Neural cell (in vitro differentiated cells): ENCODE measurements around the gene PNPLA6. TPM values are rescaled to one million over a fixed set of nuclear protein-coding genes. Genes with fewer than 3 reads are reported as not detected.
A peak's percentile ranks its signal among the peaks of the same experiment; 100 is the strongest.

Experiments
- H2AFZ ChIP-seq: fragments of 200-600, 300-800 bp; sonication (generic), shearing (Covaris generic); 2 replicates; pipeline ENCODE4 v1.6.0; 2014; ENCODE audit warnings: low read depth, mild to moderate bottlenecking, antibody characterized with exemption, low read length, moderate library complexity
- H3F3A ChIP-seq: fragments of 200-600 bp; shearing (Covaris generic); 2 replicates; pipeline ENCODE4 v1.6.1; 2016; ENCODE audit warnings: mild to moderate bottlenecking, moderate library complexity, mixed read lengths, antibody characterized with exemption, low read length; ENCODE audit not compliant: insufficient read depth, poor library complexity, severe bottlenecking
- H3K27ac ChIP-seq: fragments of 200-600, 300-800 bp; sonication (generic), shearing (Covaris generic); 2 replicates; pipeline ENCODE4 v1.5.1; 2014; ENCODE audit warnings: mild to moderate bottlenecking, low read length, moderate library complexity
- H3K27me3 ChIP-seq: fragments of 300-800, 200-600 bp; sonication (generic), shearing (Covaris generic); 2 replicates; pipeline ENCODE4 v1.6.0; 2014; ENCODE audit warnings: mild to moderate bottlenecking, low read depth, low read length, moderate library complexity; ENCODE audit not compliant: insufficient read depth
- H3K36me3 ChIP-seq: fragments of 300-800, 200-600 bp; sonication (generic), shearing (Covaris generic); 2 replicates; pipeline ENCODE4 v1.5.1; 2014; ENCODE audit warnings: mild to moderate bottlenecking, antibody characterized with exemption, low read length, moderate library complexity; ENCODE audit not compliant: insufficient read depth
- H3K4me2 ChIP-seq: fragments of 300-800, 200-600 bp; sonication (generic), shearing (Covaris generic); 2 replicates; pipeline ENCODE4 v1.6.0; 2014; ENCODE audit warnings: mild to moderate bottlenecking, low read length
- H3K4me3 ChIP-seq: fragments of 300-800, 200-600 bp; sonication (generic), shearing (Covaris generic); 2 replicates; pipeline ENCODE4 v1.5.1; 2014; ENCODE audit warnings: mild to moderate bottlenecking, low read length, moderate library complexity
- H3K79me2 ChIP-seq: fragments of 200-600 bp; shearing (Covaris generic); replicated peaks from 2 replicates; pipeline ENCODE4 v1.6.0; 2014; ENCODE audit warnings: mild to moderate bottlenecking, low read length, moderate library complexity; ENCODE audit not compliant: insufficient read depth
- H3K9ac ChIP-seq: fragments of 300-800, 200-600 bp; sonication (generic), shearing (Covaris generic); 2 replicates; pipeline ENCODE4 v1.6.1; 2016; ENCODE audit warnings: mild to moderate bottlenecking, low read length, mixed read lengths
- H3K9me2 ChIP-seq: fragments of 200-600 bp; shearing (Covaris generic); 2 replicates; pipeline ENCODE4 v1.6.1; 2016; ENCODE audit warnings: mild to moderate bottlenecking, low read length, mixed read lengths; ENCODE audit not compliant: insufficient read depth
- H3K9me3 ChIP-seq: fragments of 200-600, 300-800 bp; sonication (generic), shearing (Covaris generic); 2 replicates; pipeline ENCODE4 v1.6.1; 2016; ENCODE audit warnings: mild to moderate bottlenecking, mixed run types, low read length, moderate library complexity, mixed read lengths
- H4K20me1 ChIP-seq: fragments of 200-600 bp; shearing (Covaris generic); 2 replicates; pipeline ENCODE4 v1.6.1; 2016; ENCODE audit warnings: mild to moderate bottlenecking, mixed run types; ENCODE audit not compliant: insufficient read depth
- CTCF ChIP-seq: fragments of 450-650 bp; IDR thresholded peaks from 2 replicates; pipeline ENCODE4 v1.5.1; 2014; ENCODE audit warnings: antibody characterized with exemption, mild to moderate bottlenecking, moderate library complexity; ENCODE audit not compliant: poor library complexity, severe bottlenecking
- EP300 ChIP-seq: fragments of 450-650 bp; conservative IDR thresholded peaks from 2 replicates; pipeline ENCODE4 v1.6.1; 2014; ENCODE audit warnings: antibody characterized with exemption, mild to moderate bottlenecking, moderate library complexity; ENCODE audit not compliant: poor library complexity, severe bottlenecking
- EZH2 ChIP-seq: fragments of 200-600, 300-800 bp; shearing (Covaris generic), sonication (generic); IDR thresholded peaks from 2 replicates; pipeline ENCODE4 v1.6.1; 2014; ENCODE audit warnings: antibody characterized with exemption, low read length, borderline replicate concordance, mild to moderate bottlenecking; ENCODE audit not compliant: insufficient read depth, poor library complexity, severe bottlenecking
- MXI1 ChIP-seq: fragments of 450-650 bp; conservative IDR thresholded peaks from 2 replicates; pipeline ENCODE4 v1.6.1; 2014; ENCODE audit warnings: antibody characterized with exemption, mild to moderate bottlenecking; ENCODE audit not compliant: poor library complexity, severe bottlenecking
- POLR2AphosphoS5 ChIP-seq: IDR thresholded peaks from 2 replicates; pipeline ENCODE4 v1.6.1; 2012
- RAD21 ChIP-seq: fragments of 450-650 bp; conservative IDR thresholded peaks from 2 replicates; pipeline ENCODE4 v1.6.1; 2014; ENCODE audit warnings: antibody characterized with exemption, mild to moderate bottlenecking, moderate library complexity
- REST ChIP-seq: IDR thresholded peaks from 2 replicates; pipeline ENCODE4 v1.6.1; 2012; ENCODE audit warnings: borderline replicate concordance
- SMC3 ChIP-seq: fragments of 450-650 bp; conservative IDR thresholded peaks from 2 replicates; pipeline ENCODE4 v1.6.1; 2014; ENCODE audit warnings: antibody characterized with exemption, mild to moderate bottlenecking, moderate library complexity; ENCODE audit not compliant: poor library complexity
- TAF1 ChIP-seq: IDR thresholded peaks from 2 replicates; pipeline ENCODE4 v1.6.1; 2012; ENCODE audit warnings: low read depth
- polyA plus RNA-seq: library from polyadenylated mRNA; depleted of rRNA; stranded (reverse); fragments of >200 nt; gene quantifications from 2 replicates; pipeline ENCODE4 v1.2.3, GENCODE V29; 2014

PNPLA6 gene
- polyA plus RNA-seq, 1 donor from 2014 or later, result 10.8 TPM

- Histone ChIP-seq H3K4me3 (peak overlapping the region; percentile 75), H3F3A (no peaks in the 10 kb centered on the region), H3K36me3 (no peaks in the 10 kb centered on the region), H2AFZ (peak overlapping the region; percentile 94), H3K27ac (peak overlapping the region; percentile 64), H3K9me3 (no peaks in the 10 kb centered on the region), H3K4me2 (no peak overlapping the region), H3K9ac (peak overlapping the region; percentile 63), H3K79me2 (no peaks in the 10 kb centered on the region), H4K20me1 (no peaks in the 10 kb centered on the region), H3K27me3 (no peaks in the 10 kb centered on the region), H3K9me2 (no peaks in the 10 kb centered on the region)
- peak; percentile 89 for TF ChIP-seq MXI1
- peak; percentile 66 for TF ChIP-seq CTCF
- TF ChIP-seq SMC3, result peak; percentile 55
- TF ChIP-seq RAD21, result peak; percentile 52
- no peak for TF ChIP-seq EZH2
- peak; percentile 50 for TF ChIP-seq REST
- peak; percentile 39 for TF ChIP-seq EP300
- TF ChIP-seq TAF1, result no peak
- TF ChIP-seq POLR2AphosphoS5, result peak; percentile 60
These were observed 34.6 kb upstream of the PNPLA6 start for GRCh38 chr19:7500811-7501450.

DNA sequence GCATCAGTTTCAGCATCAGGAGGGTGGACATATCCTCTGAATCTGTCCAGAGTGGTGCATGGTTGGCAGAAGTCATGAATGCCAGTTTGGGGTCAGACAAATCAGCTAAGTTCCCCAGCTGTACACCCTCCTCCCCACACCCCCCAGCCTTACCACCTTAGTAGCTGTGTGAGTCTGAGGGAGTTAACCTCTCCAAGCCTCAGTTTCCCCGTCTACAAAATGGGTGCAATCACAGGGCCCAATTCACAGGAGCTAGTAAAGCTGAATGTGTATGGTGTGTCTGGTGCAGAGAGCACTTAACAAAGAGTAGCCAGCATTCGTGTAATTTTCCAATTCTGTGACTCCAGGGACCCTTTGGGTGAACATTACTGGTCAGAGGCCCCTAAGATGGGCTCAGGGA lies 33.0 kb upstream of the PNPLA6 start:
- Histone ChIP-seq H3K36me3 (no peaks in the 10 kb centered on the region), H3K27me3 (no peaks in the 10 kb centered on the region), H3K4me2 (no peak overlapping the region), H3K9me2 (no peaks in the 10 kb centered on the region), H3K9ac (no peak overlapping the region), H2AFZ (no peak overlapping the region), H3K79me2 (no peaks in the 10 kb centered on the region), H3K27ac (no peak overlapping the region), H3F3A (no peaks in the 10 kb centered on the region), H3K4me3 (no peak overlapping the region), H3K9me3 (no peaks in the 10 kb centered on the region), H4K20me1 (no peaks in the 10 kb centered on the region)
- TF ChIP-seq CTCF (no peak), RAD21 (no peak), TAF1 (no peak), SMC3 (no peak), EP300 (no peak), EZH2 (no peak), POLR2AphosphoS5 (no peak), REST (no peak), MXI1 (no peak)
